GM23338 (cell line): ENCODE data around the gene AURKAIP1. TPM values are rescaled to one million over a fixed set of nuclear protein-coding genes. Genes with fewer than 3 reads are reported as not detected.

Source experiments
- ATAC-seq: fragments of 200-7000 bp; cut with Tn5 transposase; 3 replicates; pipeline ENCODE4 v1.9.1; 2020
- DNase-seq: peaks from one replicate; pipeline ENCODE4 v3.0.0-alpha.2; 2015; ENCODE audit warnings: low spot score
- H2AFZ ChIP-seq: fragments of 200-600 bp; sonication (generic); 2 replicates; pipeline ENCODE4 v1.8.0; 2016; ENCODE audit warnings: antibody characterized with exemption, mild to moderate bottlenecking, moderate library complexity
- H3F3A ChIP-seq: fragments of 200-600 bp; sonication (generic); replicated peaks from 2 replicates; pipeline ENCODE4 v1.8.0; 2017; ENCODE audit warnings: antibody characterized with exemption, mixed run types, low read depth
- H3K27ac ChIP-seq: fragments of 200-600 bp; sonication (generic); 2 replicates; pipeline ENCODE4 v1.6.1; 2016; ENCODE audit warnings: low read depth
- H3K27me3 ChIP-seq: fragments of 200-600 bp; sonication (generic); 2 replicates; pipeline ENCODE4 v1.8.0; 2016; ENCODE audit warnings: mild to moderate bottlenecking, mixed run types, moderate library complexity; ENCODE audit not compliant: insufficient read depth
- H3K36me3 ChIP-seq: fragments of 200-600 bp; sonication (generic); 2 replicates; pipeline ENCODE4 v1.8.0; 2016; ENCODE audit warnings: mild to moderate bottlenecking; ENCODE audit not compliant: insufficient read depth
- H3K4me1 ChIP-seq: fragments of 200-600 bp; sonication (generic); 2 replicates; pipeline ENCODE4 v1.8.0; 2016; ENCODE audit warnings: mild to moderate bottlenecking, moderate library complexity; ENCODE audit not compliant: insufficient read depth
- H3K4me2 ChIP-seq: fragments of 200-600 bp; sonication (generic); 2 replicates; pipeline ENCODE4 v1.7.1; 2017; ENCODE audit warnings: mixed run types
- H3K4me3 ChIP-seq: fragments of 200-600 bp; sonication (generic); 2 replicates; pipeline ENCODE4 v1.6.1; 2016; ENCODE audit warnings: mixed run types
- H3K79me2 ChIP-seq: fragments of 200-600 bp; sonication (generic); replicated peaks from 2 replicates; pipeline ENCODE4 v1.8.0; 2017; ENCODE audit warnings: mild to moderate bottlenecking; ENCODE audit not compliant: insufficient read depth
- H3K9me2 ChIP-seq: fragments of 200-600 bp; sonication (generic); 2 replicates; pipeline ENCODE4 v1.8.0; 2017; ENCODE audit not compliant: insufficient read depth
- H4K20me1 ChIP-seq: fragments of 200-600 bp; sonication (generic); replicated peaks from 2 replicates; pipeline ENCODE4 v1.8.0; 2017; ENCODE audit warnings: mild to moderate bottlenecking; ENCODE audit not compliant: insufficient read depth
- H3K27ac Mint-ChIP-seq: 2 replicates; pipeline ENCODE4 v1.8.0; 2020; ENCODE audit warnings: inconsistent platforms, mild to moderate bottlenecking, moderate library complexity, mixed read lengths
- H3K27me3 Mint-ChIP-seq: 3 replicates; pipeline ENCODE4 v1.8.0; 2022; ENCODE audit warnings: low read depth, mild to moderate bottlenecking, moderate library complexity, mixed read lengths, inconsistent platforms; ENCODE audit not compliant: insufficient read depth, poor library complexity
- H3K36me3 Mint-ChIP-seq: 3 replicates; pipeline ENCODE4 v1.8.0; 2021; ENCODE audit warnings: low read depth, mild to moderate bottlenecking, inconsistent platforms, moderate library complexity, mixed read lengths
- H3K4me1 Mint-ChIP-seq: 3 replicates; pipeline ENCODE4 v1.8.0; 2020; ENCODE audit warnings: mild to moderate bottlenecking, inconsistent platforms, mixed read lengths
- H3K4me3 Mint-ChIP-seq: 3 replicates; pipeline ENCODE4 v1.8.0; 2021; ENCODE audit warnings: moderate library complexity, mild to moderate bottlenecking, inconsistent platforms, mixed read lengths
- H3K9me3 Mint-ChIP-seq: 3 replicates; pipeline ENCODE4 v1.8.0; 2020; ENCODE audit warnings: moderate library complexity, mild to moderate bottlenecking, inconsistent platforms, mixed read lengths
- CREB1 ChIP-seq: fragments of 250-450 bp; sonication (Bioruptor Pico); IDR thresholded peaks from 2 replicates; pipeline ENCODE4 v1.5.0; 2020; ENCODE audit warnings: low read depth, mild to moderate bottlenecking, moderate library complexity
- EZH2 ChIP-seq: fragments of 200-600 bp; sonication (generic); IDR thresholded peaks from one replicate; pipeline ENCODE4 v1.8.0; 2017; ENCODE audit warnings: antibody characterized with exemption, mild to moderate bottlenecking, low read depth; ENCODE audit not compliant: unreplicated experiment
- EZH2phosphoT487 ChIP-seq: fragments of 200-600 bp; sonication (generic); IDR thresholded peaks from one replicate; pipeline ENCODE4 v1.8.1; 2018; ENCODE audit warnings: antibody characterized with exemption; ENCODE audit not compliant: unreplicated experiment
- JUNB ChIP-seq: IDR thresholded peaks from one replicate; pipeline ENCODE4 v1.6.1; 2016; ENCODE audit warnings: antibody characterized with exemption; ENCODE audit not compliant: unreplicated experiment
- NANOG ChIP-seq: IDR thresholded peaks from 2 replicates; pipeline ENCODE4 v1.6.1; 2016; ENCODE audit warnings: antibody characterized with exemption, borderline replicate concordance
- POLR2AphosphoS5 ChIP-seq: IDR thresholded peaks from 2 replicates; pipeline ENCODE4 v1.6.1; 2016; ENCODE audit warnings: antibody characterized with exemption, low read depth
- STAT1 ChIP-seq: IDR thresholded peaks from one replicate; pipeline ENCODE4 v1.6.1; 2016; ENCODE audit warnings: antibody characterized with exemption; ENCODE audit not compliant: unreplicated experiment
- ZNF114 ChIP-seq: fragments of 250-450 bp; sonication (Bioruptor Pico); IDR thresholded peaks from 2 replicates; pipeline ENCODE4 v1.5.0; 2020; ENCODE audit warnings: mild to moderate bottlenecking, moderate library complexity
- ZNF331 ChIP-seq: fragments of 250-450 bp; sonication (Bioruptor Pico); IDR thresholded peaks from 2 replicates; pipeline ENCODE4 v1.5.0; 2020; ENCODE audit warnings: low read depth, mild to moderate bottlenecking, moderate library complexity
- polyA plus RNA-seq: library from polyadenylated mRNA; unstranded; fragments of >200 nt; fragmentation: Nextera tagmentation; extraction: Ambion mirVana; gene quantifications from 2 replicates; pipeline ENCODE4 v1.2.1, GENCODE V29; 2016
- total RNA-seq: library from RNA; depleted of rRNA; stranded (reverse); fragments of >200 nt; shearing (Covaris generic); gene quantifications from 2 replicates; pipeline ENCODE4 v1.2.3, GENCODE V29; 2014
- TF ChIP-seq, protein P1 (sequence below): IDR thresholded peaks from one replicate; pipeline ENCODE4 v1.6.1; 2018; ENCODE audit warnings: antibody characterized with exemption; ENCODE audit not compliant: unreplicated experiment
- TF ChIP-seq, protein P2 (sequence below), 2 experiments: fragments of 200-600 bp in 1 of 2; sonication (generic) in 1 of 2; conservative IDR thresholded peaks; 2 replicates each; pipeline versions ENCODE4 v1.5.1 to v1.6.1; 2016 to 2017; ENCODE audit warnings: antibody characterized with exemption in 2 of 2, low read depth in 2 of 2, mild to moderate bottlenecking in 2 of 2, moderate library complexity in 1 of 2
- TF ChIP-seq, protein P3 (sequence below): IDR thresholded peaks from 2 replicates; pipeline ENCODE4 v1.6.1; 2016; ENCODE audit warnings: antibody characterized with exemption
- TF ChIP-seq, protein P4 (sequence below): fragments of 250-450 bp; sonication (Bioruptor Pico); IDR thresholded peaks from 2 replicates; pipeline ENCODE4 v1.5.0; 2020; ENCODE audit warnings: mild to moderate bottlenecking, moderate library complexity

AURKAIP1 gene
- total and polyA plus RNA-seq, 2 experiments from 2014 or later: 167 to 355 TPM

DNA sequence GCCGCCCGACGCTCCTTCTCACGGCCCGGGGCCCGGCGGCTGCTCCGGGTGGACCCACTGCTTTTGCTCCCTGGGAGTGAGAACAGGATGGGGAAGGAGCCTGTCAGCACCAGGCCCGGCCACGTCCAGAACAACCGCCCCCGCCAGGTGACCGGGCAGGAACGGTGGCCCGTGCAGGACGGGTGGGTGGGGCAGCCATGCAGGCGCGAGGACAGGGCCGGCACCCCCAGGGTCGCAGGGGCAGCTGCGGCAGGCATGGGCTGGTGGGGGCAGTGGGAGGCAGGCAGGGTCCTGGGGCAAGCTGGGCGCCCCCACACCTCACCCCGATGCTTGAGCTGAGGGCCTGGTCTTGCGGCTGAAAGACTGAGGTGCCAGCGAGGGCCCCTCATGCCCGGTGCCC is 38.6 kb downstream of the AURKAIP1 start:
- TF ChIP-seq POLR2AphosphoS5: no peak
- TF ChIP-seq EZH2phosphoT487: no peak
- no peak for TF ChIP-seq CREB1
- TF ChIP-seq NANOG: no peak
- TF ChIP-seq, protein P1, sequence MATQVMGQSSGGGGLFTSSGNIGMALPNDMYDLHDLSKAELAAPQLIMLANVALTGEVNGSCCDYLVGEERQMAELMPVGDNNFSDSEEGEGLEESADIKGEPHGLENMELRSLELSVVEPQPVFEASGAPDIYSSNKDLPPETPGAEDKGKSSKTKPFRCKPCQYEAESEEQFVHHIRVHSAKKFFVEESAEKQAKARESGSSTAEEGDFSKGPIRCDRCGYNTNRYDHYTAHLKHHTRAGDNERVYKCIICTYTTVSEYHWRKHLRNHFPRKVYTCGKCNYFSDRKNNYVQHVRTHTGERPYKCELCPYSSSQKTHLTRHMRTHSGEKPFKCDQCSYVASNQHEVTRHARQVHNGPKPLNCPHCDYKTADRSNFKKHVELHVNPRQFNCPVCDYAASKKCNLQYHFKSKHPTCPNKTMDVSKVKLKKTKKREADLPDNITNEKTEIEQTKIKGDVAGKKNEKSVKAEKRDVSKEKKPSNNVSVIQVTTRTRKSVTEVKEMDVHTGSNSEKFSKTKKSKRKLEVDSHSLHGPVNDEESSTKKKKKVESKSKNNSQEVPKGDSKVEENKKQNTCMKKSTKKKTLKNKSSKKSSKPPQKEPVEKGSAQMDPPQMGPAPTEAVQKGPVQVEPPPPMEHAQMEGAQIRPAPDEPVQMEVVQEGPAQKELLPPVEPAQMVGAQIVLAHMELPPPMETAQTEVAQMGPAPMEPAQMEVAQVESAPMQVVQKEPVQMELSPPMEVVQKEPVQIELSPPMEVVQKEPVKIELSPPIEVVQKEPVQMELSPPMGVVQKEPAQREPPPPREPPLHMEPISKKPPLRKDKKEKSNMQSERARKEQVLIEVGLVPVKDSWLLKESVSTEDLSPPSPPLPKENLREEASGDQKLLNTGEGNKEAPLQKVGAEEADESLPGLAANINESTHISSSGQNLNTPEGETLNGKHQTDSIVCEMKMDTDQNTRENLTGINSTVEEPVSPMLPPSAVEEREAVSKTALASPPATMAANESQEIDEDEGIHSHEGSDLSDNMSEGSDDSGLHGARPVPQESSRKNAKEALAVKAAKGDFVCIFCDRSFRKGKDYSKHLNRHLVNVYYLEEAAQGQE: no peak
- no peak for TF ChIP-seq JUNB
- no peak for TF ChIP-seq EZH2
- TF ChIP-seq, protein P2, sequence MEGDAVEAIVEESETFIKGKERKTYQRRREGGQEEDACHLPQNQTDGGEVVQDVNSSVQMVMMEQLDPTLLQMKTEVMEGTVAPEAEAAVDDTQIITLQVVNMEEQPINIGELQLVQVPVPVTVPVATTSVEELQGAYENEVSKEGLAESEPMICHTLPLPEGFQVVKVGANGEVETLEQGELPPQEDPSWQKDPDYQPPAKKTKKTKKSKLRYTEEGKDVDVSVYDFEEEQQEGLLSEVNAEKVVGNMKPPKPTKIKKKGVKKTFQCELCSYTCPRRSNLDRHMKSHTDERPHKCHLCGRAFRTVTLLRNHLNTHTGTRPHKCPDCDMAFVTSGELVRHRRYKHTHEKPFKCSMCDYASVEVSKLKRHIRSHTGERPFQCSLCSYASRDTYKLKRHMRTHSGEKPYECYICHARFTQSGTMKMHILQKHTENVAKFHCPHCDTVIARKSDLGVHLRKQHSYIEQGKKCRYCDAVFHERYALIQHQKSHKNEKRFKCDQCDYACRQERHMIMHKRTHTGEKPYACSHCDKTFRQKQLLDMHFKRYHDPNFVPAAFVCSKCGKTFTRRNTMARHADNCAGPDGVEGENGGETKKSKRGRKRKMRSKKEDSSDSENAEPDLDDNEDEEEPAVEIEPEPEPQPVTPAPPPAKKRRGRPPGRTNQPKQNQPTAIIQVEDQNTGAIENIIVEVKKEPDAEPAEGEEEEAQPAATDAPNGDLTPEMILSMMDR (conservative IDR thresholded peaks at IDR 0.05; ENCODE audit: low read depth in 2 of 2): no peak
- TF ChIP-seq ZNF114 (CRISPR knock-in tag): no peak
- TF ChIP-seq ZNF331 (CRISPR knock-in tag): no peak
- TF ChIP-seq, protein P3, sequence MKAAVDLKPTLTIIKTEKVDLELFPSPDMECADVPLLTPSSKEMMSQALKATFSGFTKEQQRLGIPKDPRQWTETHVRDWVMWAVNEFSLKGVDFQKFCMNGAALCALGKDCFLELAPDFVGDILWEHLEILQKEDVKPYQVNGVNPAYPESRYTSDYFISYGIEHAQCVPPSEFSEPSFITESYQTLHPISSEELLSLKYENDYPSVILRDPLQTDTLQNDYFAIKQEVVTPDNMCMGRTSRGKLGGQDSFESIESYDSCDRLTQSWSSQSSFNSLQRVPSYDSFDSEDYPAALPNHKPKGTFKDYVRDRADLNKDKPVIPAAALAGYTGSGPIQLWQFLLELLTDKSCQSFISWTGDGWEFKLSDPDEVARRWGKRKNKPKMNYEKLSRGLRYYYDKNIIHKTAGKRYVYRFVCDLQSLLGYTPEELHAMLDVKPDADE: no peak
- no peak for TF ChIP-seq STAT1
- TF ChIP-seq, protein P4, sequence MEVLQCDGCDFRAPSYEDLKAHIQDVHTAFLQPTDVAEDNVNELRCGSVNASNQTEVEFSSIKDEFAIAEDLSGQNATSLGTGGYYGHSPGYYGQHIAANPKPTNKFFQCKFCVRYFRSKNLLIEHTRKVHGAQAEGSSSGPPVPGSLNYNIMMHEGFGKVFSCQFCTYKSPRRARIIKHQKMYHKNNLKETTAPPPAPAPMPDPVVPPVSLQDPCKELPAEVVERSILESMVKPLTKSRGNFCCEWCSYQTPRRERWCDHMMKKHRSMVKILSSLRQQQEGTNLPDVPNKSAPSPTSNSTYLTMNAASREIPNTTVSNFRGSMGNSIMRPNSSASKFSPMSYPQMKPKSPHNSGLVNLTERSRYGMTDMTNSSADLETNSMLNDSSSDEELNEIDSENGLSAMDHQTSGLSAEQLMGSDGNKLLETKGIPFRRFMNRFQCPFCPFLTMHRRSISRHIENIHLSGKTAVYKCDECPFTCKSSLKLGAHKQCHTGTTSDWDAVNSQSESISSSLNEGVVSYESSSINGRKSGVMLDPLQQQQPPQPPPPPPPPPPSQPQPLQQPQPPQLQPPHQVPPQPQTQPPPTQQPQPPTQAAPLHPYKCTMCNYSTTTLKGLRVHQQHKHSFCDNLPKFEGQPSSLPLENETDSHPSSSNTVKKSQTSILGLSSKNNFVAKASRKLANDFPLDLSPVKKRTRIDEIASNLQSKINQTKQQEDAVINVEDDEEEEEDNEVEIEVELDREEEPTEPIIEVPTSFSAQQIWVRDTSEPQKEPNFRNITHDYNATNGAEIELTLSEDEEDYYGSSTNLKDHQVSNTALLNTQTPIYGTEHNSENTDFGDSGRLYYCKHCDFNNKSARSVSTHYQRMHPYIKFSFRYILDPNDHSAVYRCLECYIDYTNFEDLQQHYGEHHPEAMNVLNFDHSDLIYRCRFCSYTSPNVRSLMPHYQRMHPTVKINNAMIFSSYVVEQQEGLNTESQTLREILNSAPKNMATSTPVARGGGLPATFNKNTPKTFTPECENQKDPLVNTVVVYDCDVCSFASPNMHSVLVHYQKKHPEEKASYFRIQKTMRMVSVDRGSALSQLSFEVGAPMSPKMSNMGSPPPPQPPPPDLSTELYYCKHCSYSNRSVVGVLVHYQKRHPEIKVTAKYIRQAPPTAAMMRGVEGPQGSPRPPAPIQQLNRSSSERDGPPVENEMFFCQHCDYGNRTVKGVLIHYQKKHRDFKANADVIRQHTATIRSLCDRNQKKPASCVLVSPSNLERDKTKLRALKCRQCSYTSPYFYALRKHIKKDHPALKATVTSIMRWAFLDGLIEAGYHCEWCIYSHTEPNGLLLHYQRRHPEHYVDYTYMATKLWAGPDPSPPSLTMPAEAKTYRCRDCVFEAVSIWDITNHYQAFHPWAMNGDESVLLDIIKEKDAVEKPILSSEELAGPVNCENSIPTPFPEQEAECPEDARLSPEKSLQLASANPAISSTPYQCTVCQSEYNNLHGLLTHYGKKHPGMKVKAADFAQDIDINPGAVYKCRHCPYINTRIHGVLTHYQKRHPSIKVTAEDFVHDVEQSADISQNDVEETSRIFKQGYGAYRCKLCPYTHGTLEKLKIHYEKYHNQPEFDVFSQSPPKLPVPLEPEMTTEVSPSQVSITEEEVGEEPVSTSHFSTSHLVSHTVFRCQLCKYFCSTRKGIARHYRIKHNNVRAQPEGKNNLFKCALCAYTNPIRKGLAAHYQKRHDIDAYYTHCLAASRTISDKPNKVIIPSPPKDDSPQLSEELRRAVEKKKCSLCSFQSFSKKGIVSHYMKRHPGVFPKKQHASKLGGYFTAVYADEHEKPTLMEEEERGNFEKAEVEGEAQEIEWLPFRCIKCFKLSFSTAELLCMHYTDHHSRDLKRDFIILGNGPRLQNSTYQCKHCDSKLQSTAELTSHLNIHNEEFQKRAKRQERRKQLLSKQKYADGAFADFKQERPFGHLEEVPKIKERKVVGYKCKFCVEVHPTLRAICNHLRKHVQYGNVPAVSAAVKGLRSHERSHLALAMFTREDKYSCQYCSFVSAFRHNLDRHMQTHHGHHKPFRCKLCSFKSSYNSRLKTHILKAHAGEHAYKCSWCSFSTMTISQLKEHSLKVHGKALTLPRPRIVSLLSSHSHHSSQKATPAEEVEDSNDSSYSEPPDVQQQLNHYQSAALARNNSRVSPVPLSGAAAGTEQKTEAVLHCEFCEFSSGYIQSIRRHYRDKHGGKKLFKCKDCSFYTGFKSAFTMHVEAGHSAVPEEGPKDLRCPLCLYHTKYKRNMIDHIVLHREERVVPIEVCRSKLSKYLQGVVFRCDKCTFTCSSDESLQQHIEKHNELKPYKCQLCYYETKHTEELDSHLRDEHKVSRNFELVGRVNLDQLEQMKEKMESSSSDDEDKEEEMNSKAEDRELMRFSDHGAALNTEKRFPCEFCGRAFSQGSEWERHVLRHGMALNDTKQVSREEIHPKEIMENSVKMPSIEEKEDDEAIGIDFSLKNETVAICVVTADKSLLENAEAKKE (CRISPR knock-in tag): no peak
- H3K27me3 Mint-ChIP-seq: peaks cover 12% of the 10 kb centered on the region
- no peaks in the 10 kb centered on the region for H3K36me3 ChIP-seq

More for the DNA sequence above, 38.6 kb downstream of the AURKAIP1 start:
- Histone ChIP-seq H3K79me2 (no peaks in the 10 kb centered on the region), H3K4me3 (no peak overlapping the region), H3F3A (peaks cover 15% of the 10 kb centered on the region), H3K9me2 (no peaks in the 10 kb centered on the region), H4K20me1 (no peaks in the 10 kb centered on the region), H3K4me1 (no peaks in the 10 kb centered on the region), H2AFZ (no peak overlapping the region), H3K4me2 (no peak overlapping the region), H3K27ac (no peak overlapping the region), H3K27me3 (no peaks in the 10 kb centered on the region)
- Mint-ChIP-seq H3K4me1 (no peaks in the 10 kb centered on the region; the same call in 2 of the 3 replicates), H3K36me3 (peaks cover 16% of the 10 kb centered on the region), H3K27ac (no peak overlapping the region), H3K4me3 (no peak overlapping the region), H3K9me3 (no peaks in the 10 kb centered on the region; the same call in 2 of the 3 replicates)
- DNase-seq (no peak), ATAC-seq (no peak)
